ENCODE measurements around the gene EMP3.
A peak's percentile ranks its signal among the peaks of the same experiment; 100 is the strongest.

- no peak for TF ChIP-seq POLR2A (IDR thresholded peaks at IDR 0.05)
- TF ChIP-seq, protein P1, sequence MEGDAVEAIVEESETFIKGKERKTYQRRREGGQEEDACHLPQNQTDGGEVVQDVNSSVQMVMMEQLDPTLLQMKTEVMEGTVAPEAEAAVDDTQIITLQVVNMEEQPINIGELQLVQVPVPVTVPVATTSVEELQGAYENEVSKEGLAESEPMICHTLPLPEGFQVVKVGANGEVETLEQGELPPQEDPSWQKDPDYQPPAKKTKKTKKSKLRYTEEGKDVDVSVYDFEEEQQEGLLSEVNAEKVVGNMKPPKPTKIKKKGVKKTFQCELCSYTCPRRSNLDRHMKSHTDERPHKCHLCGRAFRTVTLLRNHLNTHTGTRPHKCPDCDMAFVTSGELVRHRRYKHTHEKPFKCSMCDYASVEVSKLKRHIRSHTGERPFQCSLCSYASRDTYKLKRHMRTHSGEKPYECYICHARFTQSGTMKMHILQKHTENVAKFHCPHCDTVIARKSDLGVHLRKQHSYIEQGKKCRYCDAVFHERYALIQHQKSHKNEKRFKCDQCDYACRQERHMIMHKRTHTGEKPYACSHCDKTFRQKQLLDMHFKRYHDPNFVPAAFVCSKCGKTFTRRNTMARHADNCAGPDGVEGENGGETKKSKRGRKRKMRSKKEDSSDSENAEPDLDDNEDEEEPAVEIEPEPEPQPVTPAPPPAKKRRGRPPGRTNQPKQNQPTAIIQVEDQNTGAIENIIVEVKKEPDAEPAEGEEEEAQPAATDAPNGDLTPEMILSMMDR (IDR thresholded peaks at IDR 0.05), result peak; percentile 38 to 82 (median 73)
Measured at GRCh38 chr19:48351341-48351752, 26.0 kb downstream of the EMP3 start.
